Progenitor cell of endocrine pancreas (in vitro differentiated cells): ENCODE results near the gene USH1C. TPM values are rescaled to one million over a fixed set of nuclear protein-coding genes. Genes with fewer than 3 reads are reported as not detected.

Experiments used
- DNase-seq: peaks from one replicate; pipeline ENCODE4 v3.0.0; 2021; ENCODE audit warnings: low spot score; ENCODE audit not compliant: unreplicated experiment
- H3K27ac Mint-ChIP-seq: 2 replicates; pipeline ENCODE4 v1.8.0; 2021; ENCODE audit warnings: mild to moderate bottlenecking, moderate library complexity, mixed read lengths
- H3K27me3 Mint-ChIP-seq: 2 replicates; pipeline ENCODE4 v1.8.0; 2021; ENCODE audit warnings: mixed read lengths
- H3K36me3 Mint-ChIP-seq: 2 replicates; pipeline ENCODE4 v1.8.0; 2022; ENCODE audit warnings: mixed read lengths; ENCODE audit not compliant: insufficient read depth
- H3K4me1 Mint-ChIP-seq: 2 replicates; pipeline ENCODE4 v1.8.0; 2021; ENCODE audit warnings: low read depth, mixed read lengths
- H3K4me3 Mint-ChIP-seq: 2 replicates; pipeline ENCODE4 v1.8.0; 2021; ENCODE audit warnings: low read depth, mild to moderate bottlenecking, moderate library complexity, mixed read lengths
- H3K9me3 Mint-ChIP-seq: 2 replicates; pipeline ENCODE4 v1.8.0; 2021; ENCODE audit warnings: low read depth, mixed read lengths
- total RNA-seq: library from RNA; stranded (reverse); gene quantifications from 2 replicates; pipeline ENCODE4 v1.2.1, GENCODE V29; 2021
- TF ChIP-seq, protein P1 (sequence below): fragments of 200-600 bp; sonication (generic); IDR thresholded peaks from one replicate; pipeline ENCODE4 v1.5.0; 2021; ENCODE audit warnings: antibody characterized with exemption, mild to moderate bottlenecking; ENCODE audit not compliant: unreplicated experiment

The USH1C gene
- total RNA-seq, 1 donor from 2014 or later, result 15.8 TPM

GRCh38 chr11:17535488-17535887 is 8.7 kb downstream of the USH1C start:
- TF ChIP-seq, protein P1, sequence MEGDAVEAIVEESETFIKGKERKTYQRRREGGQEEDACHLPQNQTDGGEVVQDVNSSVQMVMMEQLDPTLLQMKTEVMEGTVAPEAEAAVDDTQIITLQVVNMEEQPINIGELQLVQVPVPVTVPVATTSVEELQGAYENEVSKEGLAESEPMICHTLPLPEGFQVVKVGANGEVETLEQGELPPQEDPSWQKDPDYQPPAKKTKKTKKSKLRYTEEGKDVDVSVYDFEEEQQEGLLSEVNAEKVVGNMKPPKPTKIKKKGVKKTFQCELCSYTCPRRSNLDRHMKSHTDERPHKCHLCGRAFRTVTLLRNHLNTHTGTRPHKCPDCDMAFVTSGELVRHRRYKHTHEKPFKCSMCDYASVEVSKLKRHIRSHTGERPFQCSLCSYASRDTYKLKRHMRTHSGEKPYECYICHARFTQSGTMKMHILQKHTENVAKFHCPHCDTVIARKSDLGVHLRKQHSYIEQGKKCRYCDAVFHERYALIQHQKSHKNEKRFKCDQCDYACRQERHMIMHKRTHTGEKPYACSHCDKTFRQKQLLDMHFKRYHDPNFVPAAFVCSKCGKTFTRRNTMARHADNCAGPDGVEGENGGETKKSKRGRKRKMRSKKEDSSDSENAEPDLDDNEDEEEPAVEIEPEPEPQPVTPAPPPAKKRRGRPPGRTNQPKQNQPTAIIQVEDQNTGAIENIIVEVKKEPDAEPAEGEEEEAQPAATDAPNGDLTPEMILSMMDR, result no peak
- no peak for DNase-seq
- Mint-ChIP-seq H3K4me1 (peaks cover 7% of the 10 kb centered on the region), H3K36me3 (no peaks in the 10 kb centered on the region), H3K4me3 (no peak overlapping the region), H3K27me3 (peaks cover 25% of the 10 kb centered on the region), H3K27ac (no peak overlapping the region), H3K9me3 (no peaks in the 10 kb centered on the region)

- no peaks in the 10 kb centered on the region for H3K36me3 Mint-ChIP-seq
- TF ChIP-seq, protein P1, result no peak
- H3K4me3 Mint-ChIP-seq, result no peak overlapping the region
- peaks cover 28% of the 10 kb centered on the region for H3K27me3 Mint-ChIP-seq
- H3K27ac Mint-ChIP-seq, result no peak overlapping the region
- H3K4me1 Mint-ChIP-seq, result peaks cover 7% of the 10 kb centered on the region
- no peak for DNase-seq
- no peaks in the 10 kb centered on the region for H3K9me3 Mint-ChIP-seq
These were observed 10.3 kb downstream of the USH1C start for GRCh38 chr11:17533778-17534415.

DNA sequence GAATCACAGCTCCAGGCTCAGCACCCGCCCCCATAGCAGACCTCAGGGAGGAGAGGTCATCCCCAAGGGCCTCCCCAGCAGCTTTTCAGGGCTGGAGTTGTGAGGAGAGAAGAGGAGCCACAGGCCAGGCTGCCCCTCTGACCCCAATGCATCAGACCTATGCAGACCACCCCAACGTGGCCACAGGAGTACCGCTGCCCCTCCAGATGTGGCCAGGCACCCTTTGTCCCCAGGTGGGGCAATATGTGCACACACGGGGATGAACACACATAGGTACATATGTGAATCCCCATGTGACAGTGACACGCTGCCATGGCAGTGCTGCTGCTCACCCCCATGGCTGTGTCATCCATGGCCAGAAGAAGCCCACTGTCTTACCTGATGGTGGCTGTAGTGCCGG is 10.9 kb downstream of the USH1C start:
- H3K9me3 Mint-ChIP-seq, result no peaks in the 10 kb centered on the region
- no peak overlapping the region for H3K27ac Mint-ChIP-seq
- peaks cover 28% of the 10 kb centered on the region for H3K27me3 Mint-ChIP-seq
- H3K4me1 Mint-ChIP-seq, result peaks cover 7% of the 10 kb centered on the region
- H3K36me3 Mint-ChIP-seq, result no peaks in the 10 kb centered on the region
- DNase-seq, result no peak
- H3K4me3 Mint-ChIP-seq, result no peak overlapping the region
- TF ChIP-seq, protein P1, result no peak

GRCh38 chr11:17532784-17533183 is 11.4 kb downstream of the USH1C start:
- H3K9me3 Mint-ChIP-seq, result no peaks in the 10 kb centered on the region
- no peak overlapping the region for H3K4me3 Mint-ChIP-seq
- peaks cover 25% of the 10 kb centered on the region for H3K27me3 Mint-ChIP-seq
- H3K36me3 Mint-ChIP-seq, result no peaks in the 10 kb centered on the region
- DNase-seq, result no peak
- H3K27ac Mint-ChIP-seq, result no peak overlapping the region
- peaks cover 7% of the 10 kb centered on the region for H3K4me1 Mint-ChIP-seq
- TF ChIP-seq, protein P1, result no peak

DNA sequence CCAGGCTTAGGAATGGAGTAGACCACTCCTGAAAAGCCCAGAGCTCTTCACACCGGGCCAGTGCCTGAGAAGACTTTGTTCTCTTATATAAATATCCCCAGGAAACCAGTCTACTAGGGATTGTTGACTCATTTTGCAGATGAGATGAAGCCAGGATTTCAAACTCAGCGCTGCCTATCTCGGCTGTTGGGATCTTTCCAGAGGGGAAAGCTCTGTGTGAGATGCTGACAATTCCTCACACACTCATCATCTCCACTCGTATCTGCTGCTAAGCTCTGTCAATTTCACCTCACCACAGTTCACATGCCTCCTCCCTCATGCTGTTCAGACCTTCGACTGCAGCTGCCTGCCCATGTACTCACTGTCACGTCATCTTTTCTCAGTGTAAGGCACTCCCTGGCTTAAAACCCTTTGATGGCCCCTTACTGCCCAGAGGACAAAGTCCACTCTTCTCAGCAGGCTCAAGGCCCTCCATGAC is 12.5 kb downstream of the USH1C start:
- Mint-ChIP-seq H3K27me3 (peaks cover 19% of the 10 kb centered on the region), H3K4me1 (peaks cover 6% of the 10 kb centered on the region), H3K4me3 (no peak overlapping the region), H3K9me3 (no peaks in the 10 kb centered on the region), H3K27ac (no peak overlapping the region), H3K36me3 (no peaks in the 10 kb centered on the region)
- DNase-seq, result no peak
- TF ChIP-seq, protein P1, result no peak
